Neural progenitor cell (in vitro differentiated cells): ENCODE measurements around the gene ARAP3.

Experiments used
- CTCF ChIP-seq: fragments of 200-600 bp; sonication (generic); IDR thresholded peaks from 2 replicates; pipeline ENCODE4 v1.5.1; 2017; ENCODE audit warnings: antibody characterized with exemption, mild to moderate bottlenecking
- EZH2 ChIP-seq: fragments of 200-600 bp; sonication (generic); IDR thresholded peaks from 2 replicates; pipeline ENCODE4 v1.6.1; 2017; ENCODE audit warnings: antibody characterized with exemption, mild to moderate bottlenecking, moderate library complexity
- EZH2phosphoT487 ChIP-seq: fragments of 200-600 bp; sonication (generic); IDR thresholded peaks from 2 replicates; pipeline ENCODE4 v1.6.1; 2017; ENCODE audit warnings: antibody characterized with exemption

DNA sequence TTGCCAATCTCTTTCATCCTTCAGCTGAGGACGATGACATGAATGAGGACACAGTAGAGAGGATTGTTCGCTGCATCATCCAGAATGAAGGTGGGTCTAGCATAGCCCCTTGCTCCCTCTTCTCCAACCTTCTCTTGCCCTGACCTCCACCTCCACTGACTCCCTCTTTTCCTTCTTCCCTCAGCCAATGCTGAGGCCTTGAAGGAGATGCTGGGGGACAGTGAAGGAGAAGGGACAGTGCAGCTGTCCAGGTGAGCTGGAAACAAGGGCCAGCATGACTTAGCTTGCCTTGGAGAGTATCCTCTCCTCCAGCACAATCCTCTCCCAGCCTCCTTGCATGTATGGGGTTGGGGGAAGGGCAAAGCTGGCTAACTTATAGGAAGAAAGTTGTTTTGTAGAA lies 43.3 kb downstream of the ARAP3 start:
- TF ChIP-seq CTCF: no peak
- no peak for TF ChIP-seq EZH2
- TF ChIP-seq EZH2phosphoT487: no peak
